Kidney (tissue), 14 donors: ENCODE measurements around the gene ACVRL1. TPM values are rescaled to one million over a fixed set of nuclear protein-coding genes. Genes with fewer than 3 reads are reported as not detected.

Experiments
- DNase-seq, 5 donors: peaks; one replicate each; pipeline ENCODE4 v3.0.0-alpha.2; 2013 to 2020
- FAIRE-seq: peaks from 2 replicates; lab custom pipeline; 2012; peaks lifted over from hg19 to GRCh38; lab: Jason Lieb, UNC
- H3K27ac ChIP-seq, 2 donors: one replicate each; pipeline ENCODE4 v1.7.0; 2013; ENCODE audit warnings: low read depth in 2 of 2, low read length in 2 of 2, inconsistent platforms in 1 of 2
- H3K27me3 ChIP-seq: one replicate; pipeline ENCODE4 v1.7.1; 2013; ENCODE audit warnings: low read length, inconsistent platforms; ENCODE audit not compliant: control insufficient read depth, insufficient read depth
- H3K36me3 ChIP-seq, 3 donors: one replicate each; pipeline versions ENCODE4 v1.7.0 to v1.7.1; 2013; ENCODE audit warnings: low read length in 3 of 3, control low read depth in 1 of 3, inconsistent platforms in 1 of 3; ENCODE audit not compliant: insufficient read depth in 3 of 3, control insufficient read depth in 2 of 3
- H3K4me1 ChIP-seq, 3 donors: one replicate each; pipeline versions ENCODE4 v1.7.0 to v1.7.1; 2013; ENCODE audit warnings: low read length in 3 of 3, inconsistent platforms in 1 of 3, low read depth in 1 of 3; ENCODE audit not compliant: control insufficient read depth in 2 of 3, insufficient read depth in 2 of 3
- H3K4me3 ChIP-seq, 3 donors: one replicate each; pipeline versions ENCODE4 v1.7.0 to v1.8.1; 2013; ENCODE audit warnings: low read length in 3 of 3, control low read depth in 1 of 3, inconsistent platforms in 1 of 3
- H3K9ac ChIP-seq, 3 donors: one replicate each; pipeline versions ENCODE4 v1.7.0 to v1.7.1; 2013; ENCODE audit warnings: low read length in 3 of 3, control low read depth in 1 of 3, inconsistent platforms in 1 of 3
- H3K9me3 ChIP-seq, 3 donors: one replicate each; pipeline versions ENCODE4 v1.7.0 to v1.7.1; 2013; ENCODE audit warnings: low read length in 3 of 3, control low read depth in 1 of 3, inconsistent platforms in 1 of 3; ENCODE audit not compliant: control insufficient read depth in 2 of 3, insufficient read depth in 1 of 3
- CTCF ChIP-seq: IDR thresholded peaks from 3 replicates; pipeline ENCODE4 v1.5.1; 2012; ENCODE audit warnings: mild to moderate bottlenecking, moderate library complexity, borderline replicate concordance; ENCODE audit not compliant: insufficient read depth; ENCODE audit errors: extremely low read depth
- intact Hi-C: fragments of 100-400 bp; cut with DNase I; formaldehyde crosslinking; loops from one replicate; pipeline ENCODE4 v1.11.1; 2022
- polyA plus RNA-seq: library from polyadenylated mRNA; stranded (reverse); fragments of 350-450 nt; fragmentation: Illumina TruSeq; extraction: RNeasy Lipid Tissue Mini Kit (QIAGEN cat#74804); gene quantifications from one replicate; pipeline ENCODE4 v1.2.3, GENCODE V29; 2014; ENCODE audit warnings: low read depth, low replicate concordance; ENCODE audit not compliant: insufficient read depth
- total RNA-seq: library from RNA; stranded (reverse); fragmentation: NEBNext Ultra II Directional; extraction: Animal tissue kit (Norgen Biotek cat#: 25700); gene quantifications from one replicate; pipeline ENCODE4 v1.2.1, GENCODE V29; 2021
- donor health status: control.
- donor health status: control.
- donor health status: control.
- donor health status: control.
- donor health status: control.
- donor health status: DM: yes; HTN: yes; CAD: no.
- donor health status: Normal renal cell carcinoma (clear cell type).

Gene ACVRL1
- total and polyA plus RNA-seq, 2 donors from 2014 or later: 29.1 to 88.4 TPM

DNA sequence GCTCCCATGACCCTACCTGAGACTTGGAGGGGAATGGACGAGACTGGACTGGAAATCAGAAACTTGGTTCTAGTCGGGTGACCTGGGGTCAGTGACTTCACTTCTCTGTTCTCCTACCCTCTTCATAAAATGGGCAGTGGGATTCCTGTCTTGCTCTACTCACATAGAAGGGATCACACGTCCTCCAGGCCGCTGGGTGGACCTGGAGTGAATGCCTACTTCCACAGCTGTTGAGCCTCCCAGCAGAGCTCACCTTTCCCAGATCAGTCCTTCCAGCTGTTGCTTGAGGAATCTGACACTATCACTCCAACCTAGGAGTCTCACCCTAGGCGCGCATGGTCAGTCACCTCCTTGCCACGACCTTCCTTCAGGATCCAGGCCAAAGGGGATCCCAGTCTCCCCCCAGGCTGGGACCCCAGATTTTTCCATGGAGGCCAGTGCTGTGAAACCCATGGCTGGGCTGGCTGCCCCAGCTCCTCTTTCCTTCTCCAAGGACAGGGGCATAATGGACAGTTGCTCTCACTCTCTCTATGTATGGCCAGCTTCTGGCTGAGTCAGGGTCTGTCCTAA lies 637 bp downstream of the ACVRL1 start:
- H3K27me3 ChIP-seq: no peaks in the 10 kb centered on the region
- peak overlapping the region; percentile 66 to 91 for H3K27ac ChIP-seq
- H3K36me3 ChIP-seq: no peaks in the 10 kb centered on the region
- peak overlapping the region; percentile 76 to 83 (median 77) for H3K4me3 ChIP-seq
- TF ChIP-seq CTCF: no peak
- H3K4me1 ChIP-seq: peaks cover 5 to 23% (median 12%) of the 10 kb centered on the region in 3 donors
- FAIRE-seq: no peak
- no peaks in the 10 kb centered on the region for H3K9me3 ChIP-seq
- peak overlapping the region; percentile 53 to 63 (median 57) for H3K9ac ChIP-seq
- peak in 2 of 5 donors; percentile 39 to 60 for DNase-seq
- intact Hi-C loops: no loop called here

DNA sequence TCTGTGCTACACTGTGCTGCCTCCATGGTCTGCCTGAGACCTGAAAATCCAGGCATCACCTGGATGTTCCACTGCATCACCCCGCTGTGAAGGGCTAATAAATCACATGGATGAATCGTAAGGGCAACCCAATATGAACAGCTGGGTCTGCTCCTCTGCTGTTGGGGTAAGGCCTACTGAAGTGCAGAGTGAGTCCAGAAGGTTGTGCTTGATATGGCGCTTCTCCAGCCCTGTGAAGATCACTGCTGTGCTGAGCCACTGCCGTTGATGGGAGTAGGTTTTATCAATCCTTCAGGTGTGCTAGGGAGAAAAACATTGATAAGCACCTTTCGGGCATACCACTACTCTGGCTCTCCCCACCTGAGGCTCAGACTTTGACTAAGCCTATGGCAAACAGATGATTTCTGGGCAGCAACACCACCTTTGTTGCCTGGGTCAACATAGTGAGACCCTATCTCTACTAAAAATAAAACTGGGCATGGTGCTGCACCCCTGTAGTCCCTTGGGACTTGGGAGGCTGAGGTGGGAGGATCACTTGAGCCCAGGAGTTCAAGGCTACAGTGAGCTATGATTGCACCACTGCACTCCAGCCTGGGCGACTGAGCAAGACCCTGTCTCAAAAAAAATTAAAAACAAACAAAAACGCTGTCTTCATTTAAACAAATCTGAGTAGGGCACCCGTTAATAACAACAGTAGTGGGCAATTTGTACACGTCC lies 1.7 kb downstream of the ACVRL1 start:
- Histone ChIP-seq H3K4me1 (peaks cover 5 to 23% (median 12%) of the 10 kb centered on the region in 3 donors), H3K4me3 (peak overlapping the region in 2 of 3 donors; percentile 76 to 77), H3K27me3 (no peaks in the 10 kb centered on the region), H3K9me3 (no peaks in the 10 kb centered on the region), H3K27ac (peak overlapping the region; percentile 66), H3K9ac (peak overlapping the region in 1 of 3 donors; percentile 57), H3K36me3 (no peaks in the 10 kb centered on the region)
- intact Hi-C loops: no loop called here
- no peak for TF ChIP-seq CTCF
- FAIRE-seq: no peak
- DNase-seq: peak in 1 of 5 donors; percentile 43

DNA sequence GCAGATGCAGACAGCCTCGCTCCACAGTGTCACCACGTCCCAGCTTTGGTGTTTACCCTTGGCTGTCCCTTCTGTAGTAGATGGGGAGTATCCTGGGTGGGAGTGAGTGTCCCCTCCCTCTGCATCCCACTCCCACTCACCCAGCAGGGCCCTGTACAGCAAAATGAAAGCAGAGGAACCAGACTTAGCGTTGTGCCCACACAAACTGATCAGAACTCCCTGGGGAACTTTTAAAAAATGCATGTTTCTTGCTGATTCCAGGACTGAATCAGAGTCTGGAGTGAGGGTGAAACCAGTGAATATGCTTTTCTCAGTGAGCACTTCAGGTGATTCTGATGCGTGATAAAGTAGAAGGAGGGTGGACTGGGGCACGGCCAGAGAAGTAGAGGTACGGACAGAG lies 2.9 kb downstream of the ACVRL1 start:
- intact Hi-C loops: no loop called here
- Histone ChIP-seq H3K9me3 (no peaks in the 10 kb centered on the region), H3K4me3 (peak overlapping the region in 2 of 3 donors; percentile 12 to 15), H3K36me3 (peaks cover 0 to 2% (median 0%) of the 10 kb centered on the region in 3 donors), H3K9ac (no peak overlapping the region), H3K27me3 (no peaks in the 10 kb centered on the region), H3K4me1 (peaks cover 5 to 23% (median 10%) of the 10 kb centered on the region in 3 donors), H3K27ac (peak overlapping the region in 1 of 2 donors; percentile 66)
- FAIRE-seq (no peak), DNase-seq (peak in 1 of 5 donors; percentile 44)
- no peak for TF ChIP-seq CTCF
